GM06990 (cell line): ENCODE results near the gene NUP160.

Source experiments
- DNase-seq: peaks from one replicate; pipeline ENCODE4 v3.0.0-alpha.2; 2011; ENCODE audit not compliant: insufficient read length; ENCODE audit errors: extremely low read depth
- H3K27me3 ChIP-seq: replicated peaks from 2 replicates; pipeline ENCODE4 v1.6.0; 2011; ENCODE audit warnings: low read length; ENCODE audit not compliant: control insufficient read depth, insufficient read depth
- H3K36me3 ChIP-seq: 2 replicates; pipeline ENCODE4 v1.5.1; 2011; ENCODE audit warnings: low read length; ENCODE audit not compliant: control insufficient read depth, insufficient read depth
- H3K4me3 ChIP-seq: replicated peaks from 2 replicates; pipeline ENCODE4 v1.5.1; 2011; ENCODE audit warnings: low read depth, mild to moderate bottlenecking, control low read depth, low read length
- TF ChIP-seq, protein P1 (sequence below): IDR thresholded peaks from 2 replicates; pipeline ENCODE4 v1.5.1; 2011; ENCODE audit warnings: low read length, control low read depth, mild to moderate bottlenecking, inconsistent platforms; ENCODE audit not compliant: insufficient read depth, poor library complexity, severe bottlenecking

NUP160 gene

GRCh38 chr11:47863189-47863897 lies 15.2 kb upstream of the NUP160 start:
- peak; percentile 66 for DNase-seq
- Histone ChIP-seq H3K27me3 (no peaks in the 10 kb centered on the region), H3K4me3 (no peak overlapping the region), H3K36me3 (no peaks in the 10 kb centered on the region)
- TF ChIP-seq, protein P1, sequence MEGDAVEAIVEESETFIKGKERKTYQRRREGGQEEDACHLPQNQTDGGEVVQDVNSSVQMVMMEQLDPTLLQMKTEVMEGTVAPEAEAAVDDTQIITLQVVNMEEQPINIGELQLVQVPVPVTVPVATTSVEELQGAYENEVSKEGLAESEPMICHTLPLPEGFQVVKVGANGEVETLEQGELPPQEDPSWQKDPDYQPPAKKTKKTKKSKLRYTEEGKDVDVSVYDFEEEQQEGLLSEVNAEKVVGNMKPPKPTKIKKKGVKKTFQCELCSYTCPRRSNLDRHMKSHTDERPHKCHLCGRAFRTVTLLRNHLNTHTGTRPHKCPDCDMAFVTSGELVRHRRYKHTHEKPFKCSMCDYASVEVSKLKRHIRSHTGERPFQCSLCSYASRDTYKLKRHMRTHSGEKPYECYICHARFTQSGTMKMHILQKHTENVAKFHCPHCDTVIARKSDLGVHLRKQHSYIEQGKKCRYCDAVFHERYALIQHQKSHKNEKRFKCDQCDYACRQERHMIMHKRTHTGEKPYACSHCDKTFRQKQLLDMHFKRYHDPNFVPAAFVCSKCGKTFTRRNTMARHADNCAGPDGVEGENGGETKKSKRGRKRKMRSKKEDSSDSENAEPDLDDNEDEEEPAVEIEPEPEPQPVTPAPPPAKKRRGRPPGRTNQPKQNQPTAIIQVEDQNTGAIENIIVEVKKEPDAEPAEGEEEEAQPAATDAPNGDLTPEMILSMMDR: no peak

DNA sequence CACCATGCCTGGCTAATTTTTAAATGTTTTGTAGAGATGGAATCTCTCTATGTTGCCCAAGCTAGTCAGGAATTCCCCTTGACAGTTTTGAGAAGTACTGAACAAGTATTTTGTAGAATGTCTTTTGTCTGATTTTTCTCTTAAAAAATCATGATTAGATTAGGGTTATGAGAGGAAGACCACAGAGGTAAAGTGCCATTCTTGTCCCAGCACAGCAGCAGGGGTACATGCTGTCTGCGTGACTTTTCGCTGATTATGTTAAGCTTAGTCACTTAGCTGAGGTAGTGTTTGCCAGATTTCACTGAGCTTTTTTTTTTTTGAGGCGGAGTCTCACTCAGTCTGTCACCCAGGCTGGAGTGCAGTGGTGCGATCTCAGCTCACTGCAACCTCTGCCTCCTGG lies 13.6 kb upstream of the NUP160 start:
- DNase-seq: no peak
- Histone ChIP-seq H3K27me3 (no peaks in the 10 kb centered on the region), H3K4me3 (no peak overlapping the region), H3K36me3 (no peaks in the 10 kb centered on the region)
- TF ChIP-seq, protein P1: no peak

- Histone ChIP-seq H3K4me3 (no peak overlapping the region), H3K36me3 (no peaks in the 10 kb centered on the region), H3K27me3 (no peaks in the 10 kb centered on the region)
- TF ChIP-seq, protein P1: no peak
- no peak for DNase-seq
Measured at GRCh38 chr11:47860536-47860935, 12.4 kb upstream of the NUP160 start.

DNA sequence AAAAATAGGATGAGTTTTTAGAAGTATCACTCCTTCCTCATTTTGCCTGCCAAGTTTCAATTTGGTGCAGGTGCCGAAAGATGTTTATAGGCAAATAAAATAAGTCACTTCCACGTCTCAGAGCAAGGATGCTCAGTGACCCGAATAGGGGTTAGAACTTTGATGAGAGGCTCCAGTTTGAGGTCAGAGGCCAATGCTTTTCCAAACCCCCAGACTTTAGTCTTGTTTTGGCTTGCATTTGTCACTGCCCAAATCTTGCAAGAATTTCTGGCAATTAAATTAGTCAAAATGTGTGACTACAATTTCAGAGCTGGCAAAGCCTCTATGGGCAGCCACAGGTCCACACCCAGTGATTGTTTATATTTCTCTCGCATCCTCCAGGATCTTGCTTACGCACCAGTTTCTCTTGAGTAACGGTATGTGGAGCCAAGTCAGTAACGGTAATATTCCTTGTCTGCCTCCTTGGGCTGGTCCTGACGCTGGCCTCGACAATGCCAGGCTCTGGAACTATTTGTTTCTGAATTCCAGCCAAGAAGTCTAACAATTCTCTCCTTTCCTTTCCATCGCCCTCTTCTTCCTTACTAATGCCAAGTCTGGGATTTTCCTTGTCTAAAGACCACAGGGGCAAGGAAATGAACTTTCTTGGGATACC lies 9.9 kb upstream of the NUP160 start:
- no peak overlapping the region for H3K4me3 ChIP-seq
- no peaks in the 10 kb centered on the region for H3K27me3 ChIP-seq
- no peaks in the 10 kb centered on the region for H3K36me3 ChIP-seq
- peak; percentile 55 for DNase-seq
- TF ChIP-seq, protein P1: no peak

DNA sequence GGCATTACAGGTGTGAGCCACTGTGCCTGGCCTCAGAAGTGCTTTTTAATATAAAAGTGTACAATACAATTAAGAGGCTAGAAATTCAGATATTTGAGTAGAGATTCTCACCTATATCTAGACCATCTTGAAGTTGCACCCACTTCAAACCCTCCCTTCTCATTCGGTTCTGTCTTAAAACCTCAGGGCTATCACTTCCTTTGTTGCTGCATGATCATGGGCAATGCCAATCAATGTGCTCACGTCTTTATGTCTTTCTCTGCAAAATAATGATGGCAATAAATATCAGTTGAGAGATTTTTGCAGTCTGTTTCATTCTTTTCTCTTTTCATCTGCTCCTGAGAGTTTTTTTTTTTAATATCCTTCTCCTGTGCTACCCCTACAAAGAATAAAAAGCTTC lies 9.3 kb upstream of the NUP160 start:
- no peak for DNase-seq
- Histone ChIP-seq H3K36me3 (no peaks in the 10 kb centered on the region), H3K4me3 (no peak overlapping the region), H3K27me3 (no peaks in the 10 kb centered on the region)
- TF ChIP-seq, protein P1: no peak
